IPS-20b (cell line): ENCODE data around the gene LIPE.

ENCODE experiments used
- H3K27ac ChIP-seq: one replicate; pipeline ENCODE4 v1.5.1; 2013; ENCODE audit warnings: low read length
- H3K27me3 ChIP-seq: 2 replicates; pipeline ENCODE4 v1.6.1; 2013; ENCODE audit warnings: mild to moderate bottlenecking, low read length, inconsistent platforms; ENCODE audit not compliant: insufficient read depth
- H3K36me3 ChIP-seq: 2 replicates; pipeline ENCODE4 v1.6.1; 2013; ENCODE audit warnings: low read depth, mild to moderate bottlenecking, inconsistent platforms, low read length, moderate library complexity; ENCODE audit not compliant: insufficient read depth
- H3K4me1 ChIP-seq: 2 replicates; pipeline ENCODE4 v1.6.1; 2013; ENCODE audit warnings: mild to moderate bottlenecking, control low read depth, inconsistent platforms, low read length, moderate library complexity; ENCODE audit not compliant: insufficient read depth
- H3K4me3 ChIP-seq: 2 replicates; pipeline ENCODE4 v1.5.1; 2013; ENCODE audit warnings: mild to moderate bottlenecking, low read length, inconsistent platforms
- H3K9ac ChIP-seq: 2 replicates; pipeline ENCODE4 v1.6.1; 2013; ENCODE audit warnings: low read depth, mild to moderate bottlenecking, inconsistent platforms, low read length, moderate library complexity
- H3K9me3 ChIP-seq: 2 replicates; pipeline ENCODE4 v1.6.1; 2013; ENCODE audit warnings: mild to moderate bottlenecking, low read depth, low read length, inconsistent platforms; ENCODE audit not compliant: insufficient read depth

LIPE gene

DNA sequence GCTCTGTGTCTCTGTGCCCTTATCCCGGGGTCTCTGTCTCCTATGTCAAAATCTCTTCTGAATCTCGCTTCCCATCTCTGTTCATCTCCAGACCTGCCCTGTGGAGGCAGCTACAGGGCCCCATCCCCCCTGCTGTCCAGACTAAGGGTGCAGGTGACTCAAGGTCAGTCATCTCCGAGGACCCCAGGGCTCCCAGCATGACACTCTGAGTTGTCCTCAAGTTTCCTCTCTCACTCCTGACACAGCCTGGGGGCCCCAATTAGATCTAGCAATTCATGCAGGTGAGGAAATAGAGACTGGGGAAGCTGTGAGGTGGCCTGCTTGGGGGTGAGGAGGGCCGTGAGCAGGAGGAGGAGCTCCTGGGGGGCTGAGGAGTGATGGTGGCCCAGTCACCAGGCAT lies 35.0 kb downstream of the LIPE start:
- no peak overlapping the region for H3K4me3 ChIP-seq
- no peak overlapping the region for H3K9ac ChIP-seq
- H3K4me1 ChIP-seq, result peaks cover 4% of the 10 kb centered on the region; the same call in 1 of the 2 replicates
- peaks cover 39% of the 10 kb centered on the region for H3K27me3 ChIP-seq
- no peak overlapping the region for H3K27ac ChIP-seq
- no peaks in the 10 kb centered on the region for H3K36me3 ChIP-seq
- no peaks in the 10 kb centered on the region for H3K9me3 ChIP-seq

DNA sequence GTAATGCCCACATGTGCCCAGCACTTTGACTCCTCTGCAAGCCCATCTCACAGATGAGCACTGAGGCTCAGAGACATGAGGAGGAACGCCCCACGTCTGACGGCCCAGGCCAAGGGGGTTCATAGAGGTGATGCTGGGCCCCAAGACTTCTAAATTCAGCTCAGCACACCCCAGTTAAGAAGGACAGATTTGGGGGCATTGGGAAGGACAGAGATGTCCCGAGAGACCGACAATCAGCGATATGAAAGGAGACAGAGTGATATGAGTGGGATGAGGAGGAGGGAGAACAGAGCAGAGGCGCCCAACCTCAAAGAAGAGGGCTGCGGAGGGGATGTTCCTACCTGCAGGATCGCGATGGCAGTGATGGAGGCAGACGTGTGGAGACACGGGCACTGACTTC lies 37.3 kb downstream of the LIPE start, which contains the start of gene CNFN:
Gene CNFN (minus strand): TSS at position 399 of the 400 bp plus-strand sequence. CDS start 1,260 bp downstream, outside the sequence.
- Histone ChIP-seq H3K27ac (no peak within 1 kb of the TSS), H3K4me3 (no peak within 1 kb of the TSS), H3K36me3 (no peaks in the 10 kb centered on the region), H3K9me3 (no peaks in the 10 kb centered on the region), H3K9ac (no peak within 1 kb of the TSS), H3K4me1 (no peaks in the 10 kb centered on the region; the same call in 1 of the 2 replicates), H3K27me3 (peaks cover 39% of the 10 kb centered on the region)

DNA sequence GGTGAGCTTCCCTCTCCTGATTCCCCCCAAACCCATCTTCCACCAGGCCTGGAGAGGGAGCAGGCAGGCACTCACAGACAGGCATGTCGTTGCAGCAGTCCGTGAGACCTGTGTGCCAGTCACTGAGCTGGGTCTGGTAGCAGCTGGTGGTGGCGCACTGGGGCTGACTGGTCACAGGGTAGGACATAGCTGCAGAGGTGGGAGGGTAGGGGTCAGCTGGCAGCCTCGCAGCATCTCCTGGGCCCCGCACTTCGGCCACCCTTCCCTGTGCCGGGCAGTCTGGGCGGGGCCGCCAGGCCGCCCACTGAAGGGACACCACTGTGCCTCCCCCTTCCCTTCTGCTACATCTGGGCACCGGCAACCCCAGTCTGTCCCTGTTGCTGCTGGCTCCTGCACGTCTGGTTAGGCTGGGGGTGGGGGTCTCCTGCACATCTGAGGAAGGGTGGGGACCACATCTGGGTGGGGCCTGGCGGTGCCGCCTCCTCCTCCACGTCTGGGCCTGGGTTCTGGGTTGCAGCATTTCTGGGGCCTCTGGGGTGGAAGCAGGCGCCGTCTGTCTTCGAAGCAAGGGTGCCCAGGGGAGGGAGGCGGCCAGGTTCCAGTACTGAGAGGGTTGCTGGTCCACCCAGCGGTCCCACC lies 38.2 kb downstream of the LIPE start:
- H3K36me3 ChIP-seq, result no peaks in the 10 kb centered on the region
- H3K27me3 ChIP-seq, result peaks cover 39% of the 10 kb centered on the region
- no peaks in the 10 kb centered on the region for H3K9me3 ChIP-seq
- H3K27ac ChIP-seq, result no peak overlapping the region
- no peaks in the 10 kb centered on the region; the same call in 1 of the 2 replicates for H3K4me1 ChIP-seq
- no peak overlapping the region for H3K9ac ChIP-seq
- H3K4me3 ChIP-seq, result no peak overlapping the region

DNA sequence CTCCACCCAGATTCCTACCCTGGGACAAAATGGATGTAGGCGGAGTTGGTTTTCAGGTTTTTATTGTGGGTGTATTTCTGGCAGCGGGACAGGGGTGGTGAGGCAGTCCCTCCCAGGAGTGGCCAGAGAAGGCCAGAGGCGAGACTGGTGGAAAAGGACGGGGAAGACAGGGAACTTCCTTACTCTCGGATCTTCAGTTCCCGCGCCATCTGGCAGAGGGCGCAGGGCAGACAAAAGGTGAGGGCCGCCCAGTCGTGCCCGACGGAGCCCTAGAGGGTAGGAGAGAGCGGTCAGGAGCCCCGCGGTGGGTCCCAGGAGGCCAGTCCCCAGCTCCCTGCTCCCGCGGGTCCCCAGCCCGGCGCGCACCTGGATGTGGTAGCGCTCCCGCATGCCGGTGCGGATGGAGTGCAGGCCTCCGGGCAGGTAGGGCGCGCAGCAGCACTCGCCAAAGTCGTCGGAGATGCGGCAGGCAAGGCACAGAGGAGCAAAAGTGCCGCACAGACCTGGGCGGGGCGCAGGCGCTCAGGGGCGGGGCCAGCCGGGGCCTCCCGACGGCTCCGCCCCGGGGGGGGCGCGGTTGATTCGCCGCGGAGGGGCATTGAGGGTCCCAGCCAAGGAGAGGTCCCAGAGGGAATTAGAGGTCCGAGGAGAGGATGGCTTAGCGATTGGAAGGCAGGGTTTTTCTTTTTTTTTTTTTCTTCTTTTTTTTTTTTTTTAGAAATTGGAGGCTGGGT lies 40.0 kb downstream of the LIPE start:
- Histone ChIP-seq H3K36me3 (no peaks in the 10 kb centered on the region), H3K9ac (peak overlapping the region; percentile 84), H3K27ac (no peak overlapping the region), H3K4me3 (peak overlapping the region; percentile 82), H3K9me3 (no peaks in the 10 kb centered on the region), H3K27me3 (peaks cover 32% of the 10 kb centered on the region), H3K4me1 (no peaks in the 10 kb centered on the region; the same call in 1 of the 2 replicates)

DNA sequence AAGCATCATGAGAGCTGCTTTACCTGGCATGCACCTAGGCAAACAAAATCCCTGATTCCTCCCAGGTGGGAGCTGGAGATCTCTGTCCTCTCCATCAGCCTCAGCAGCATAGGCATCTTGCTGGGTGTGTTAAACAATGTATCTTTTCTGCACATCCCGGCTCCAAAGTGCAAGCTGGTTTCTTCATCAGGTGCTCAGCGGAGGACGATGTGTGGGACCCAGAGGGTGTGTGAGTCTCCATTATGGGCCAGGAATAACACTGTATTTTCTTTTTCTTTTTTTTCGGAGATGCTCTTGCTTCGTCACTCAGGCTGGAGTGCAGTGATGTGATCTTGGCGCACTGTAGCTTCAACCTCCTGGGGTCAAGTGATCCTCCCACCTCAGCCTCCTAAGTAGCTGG lies 47.0 kb downstream of the LIPE start:
- Histone ChIP-seq H3K9ac (no peak overlapping the region), H3K36me3 (no peaks in the 10 kb centered on the region), H3K9me3 (no peaks in the 10 kb centered on the region), H3K4me3 (no peak overlapping the region), H3K27me3 (no peaks in the 10 kb centered on the region), H3K27ac (no peak overlapping the region), H3K4me1 (no peaks in the 10 kb centered on the region)

DNA sequence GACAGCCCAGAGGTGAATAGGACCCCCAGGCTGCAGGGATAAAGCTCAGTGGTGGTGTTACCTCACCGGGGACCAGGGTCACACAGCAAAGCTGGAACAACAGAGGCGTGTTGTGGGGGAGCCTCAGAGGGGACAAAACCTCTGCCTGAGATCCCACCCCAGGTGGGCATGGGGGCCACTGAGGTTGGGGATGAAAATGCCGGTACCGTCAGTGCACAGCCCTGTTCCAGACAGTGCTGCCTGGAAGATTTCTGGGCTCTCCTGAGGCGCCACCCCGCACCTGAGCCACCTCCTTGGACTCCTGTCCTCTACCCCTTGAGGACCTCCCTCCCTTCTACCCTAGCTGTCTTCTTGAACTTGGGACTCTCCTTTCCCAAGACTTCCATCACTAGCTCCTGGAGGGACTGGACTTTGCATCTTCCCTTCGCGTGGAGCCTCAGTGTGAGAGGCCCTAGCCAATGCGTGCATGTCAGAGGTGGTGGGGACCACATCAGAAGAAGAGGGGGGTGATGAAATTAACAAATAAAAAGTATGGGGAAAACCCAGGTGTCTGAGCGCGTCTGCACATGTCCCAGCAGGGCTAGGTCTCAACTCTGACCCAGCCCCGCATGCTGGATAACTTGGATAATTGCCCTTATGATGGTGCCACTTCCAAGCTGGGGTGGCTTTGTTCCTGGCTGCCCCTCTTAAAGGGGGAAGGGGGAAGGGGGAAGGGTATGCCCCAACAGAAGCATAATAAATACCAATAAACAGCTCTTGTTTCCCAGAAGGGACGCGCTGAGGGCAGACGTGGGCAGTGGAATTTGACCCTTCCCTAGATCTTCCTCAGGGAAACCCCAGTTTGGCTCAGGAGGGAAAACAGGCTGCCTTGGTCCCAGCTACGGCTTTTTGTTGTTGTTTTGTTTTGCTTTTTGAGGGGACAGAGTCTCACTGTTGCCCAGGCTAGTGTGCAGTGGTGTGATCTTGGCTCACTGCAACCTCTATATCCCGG lies 48.7 kb downstream of the LIPE start:
- H3K9me3 ChIP-seq, result no peaks in the 10 kb centered on the region
- no peak overlapping the region for H3K27ac ChIP-seq
- no peak overlapping the region for H3K4me3 ChIP-seq

DNA sequence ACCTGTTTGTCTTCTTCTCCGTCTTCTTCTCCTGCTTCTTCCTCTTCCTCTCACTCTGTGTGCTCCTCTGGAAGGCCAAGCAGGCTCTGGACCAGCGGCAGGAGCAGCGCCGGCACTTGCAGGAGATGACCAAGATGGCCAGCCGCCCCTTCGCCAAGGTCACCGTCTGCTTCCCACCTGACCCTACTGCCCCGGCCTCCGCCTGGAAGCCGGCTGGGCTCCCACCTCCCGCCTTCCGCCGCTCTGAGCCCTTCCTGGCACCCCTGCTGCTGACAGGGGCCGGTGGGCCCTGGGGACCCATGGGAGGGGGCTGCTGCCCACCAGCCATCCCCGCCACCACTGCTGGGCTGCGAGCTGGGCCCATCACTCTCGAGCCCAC lies 51.0 kb downstream of the LIPE start:
- H3K9ac ChIP-seq, result no peak overlapping the region
- no peaks in the 10 kb centered on the region for H3K9me3 ChIP-seq
- no peaks in the 10 kb centered on the region for H3K27me3 ChIP-seq
- peaks cover under 1% of the 10 kb centered on the region; the same call in 1 of the 2 replicates for H3K4me1 ChIP-seq
- H3K4me3 ChIP-seq, result no peak overlapping the region
- peaks cover 8% of the 10 kb centered on the region; the same call in 1 of the 2 replicates for H3K36me3 ChIP-seq
- H3K27ac ChIP-seq, result no peak overlapping the region

More for the DNA sequence above, 48.7 kb downstream of the LIPE start:
- no peaks in the 10 kb centered on the region for H3K4me1 ChIP-seq
- no peak overlapping the region for H3K9ac ChIP-seq
- peaks cover 4% of the 10 kb centered on the region; the same call in 1 of the 2 replicates for H3K36me3 ChIP-seq
- H3K27me3 ChIP-seq, result no peaks in the 10 kb centered on the region

DNA sequence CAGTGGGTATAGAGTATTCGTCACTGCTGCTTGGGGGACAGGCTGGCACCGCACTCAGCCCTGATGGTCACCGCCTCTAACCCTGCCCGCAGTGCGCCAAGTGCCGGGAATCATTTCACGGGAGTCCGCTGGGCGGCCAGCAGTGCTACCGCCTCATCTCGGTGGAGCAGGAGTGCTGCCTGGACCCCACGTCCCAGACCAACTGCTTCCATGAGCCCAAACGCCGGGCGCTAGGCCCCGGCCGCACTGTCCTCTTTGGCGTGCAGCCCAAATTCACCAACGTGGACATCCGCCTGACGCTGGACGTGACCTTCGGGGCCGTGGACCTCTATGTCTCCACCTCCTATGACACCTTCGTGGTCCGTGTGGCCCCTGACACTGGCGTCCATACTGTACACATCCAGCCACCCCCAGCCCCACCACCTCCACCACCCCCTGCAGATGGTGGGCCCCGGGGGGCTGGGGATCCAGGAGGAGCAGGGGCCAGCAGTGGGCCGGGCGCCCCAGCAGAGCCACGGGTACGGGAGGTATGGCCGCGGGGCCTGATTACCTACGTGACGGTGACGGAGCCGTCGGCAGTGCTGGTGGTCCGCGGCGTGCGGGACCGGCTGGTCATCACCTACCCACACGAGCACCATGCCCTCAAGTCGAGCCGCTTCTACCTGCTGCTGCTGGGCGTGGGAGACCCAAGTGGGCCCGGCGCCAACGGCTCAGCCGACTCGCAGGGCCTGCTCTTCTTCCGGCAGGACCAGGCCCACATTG lies 51.6 kb downstream of the LIPE start:
- H3K36me3 ChIP-seq, result peaks cover 8% of the 10 kb centered on the region; the same call in 1 of the 2 replicates
- no peaks in the 10 kb centered on the region for H3K27me3 ChIP-seq
- H3K4me1 ChIP-seq, result peaks cover 4% of the 10 kb centered on the region; the same call in 1 of the 2 replicates
- no peaks in the 10 kb centered on the region for H3K9me3 ChIP-seq
- no peak overlapping the region for H3K9ac ChIP-seq
- H3K4me3 ChIP-seq, result no peak overlapping the region
- H3K27ac ChIP-seq, result no peak overlapping the region

DNA sequence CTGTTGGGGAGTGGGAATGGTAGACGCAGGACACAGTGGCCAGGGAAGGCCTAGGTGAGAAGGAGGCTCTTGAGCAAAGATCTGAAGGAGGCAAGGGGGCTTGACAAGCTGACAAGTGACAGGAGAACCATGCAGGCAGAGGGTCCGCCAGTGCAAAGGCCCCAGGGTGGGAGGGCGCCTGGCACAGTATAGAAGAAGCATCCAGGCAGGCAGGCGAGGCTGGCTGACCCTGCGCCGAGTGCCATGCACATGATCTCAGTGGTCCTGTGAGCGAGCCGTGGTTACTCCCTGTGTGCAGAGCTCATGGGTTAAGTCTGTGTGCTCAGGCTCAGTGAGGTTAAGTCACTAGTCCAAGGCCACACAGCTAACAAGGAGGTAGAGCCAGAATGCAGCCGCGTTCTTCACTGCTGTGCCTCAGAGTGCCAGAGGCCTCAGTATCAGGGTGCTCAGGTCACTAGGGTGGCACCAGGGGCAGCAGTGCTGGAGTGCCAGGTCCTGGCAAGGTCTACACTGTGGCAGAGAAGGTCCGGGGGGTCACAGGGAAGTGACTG lies 52.3 kb downstream of the LIPE start:
- Histone ChIP-seq H3K9ac (no peak overlapping the region), H3K27me3 (no peaks in the 10 kb centered on the region), H3K9me3 (no peaks in the 10 kb centered on the region), H3K4me1 (peaks cover 4% of the 10 kb centered on the region; the same call in 1 of the 2 replicates), H3K4me3 (no peak overlapping the region), H3K27ac (no peak overlapping the region), H3K36me3 (peaks cover 8% of the 10 kb centered on the region; the same call in 1 of the 2 replicates)

DNA sequence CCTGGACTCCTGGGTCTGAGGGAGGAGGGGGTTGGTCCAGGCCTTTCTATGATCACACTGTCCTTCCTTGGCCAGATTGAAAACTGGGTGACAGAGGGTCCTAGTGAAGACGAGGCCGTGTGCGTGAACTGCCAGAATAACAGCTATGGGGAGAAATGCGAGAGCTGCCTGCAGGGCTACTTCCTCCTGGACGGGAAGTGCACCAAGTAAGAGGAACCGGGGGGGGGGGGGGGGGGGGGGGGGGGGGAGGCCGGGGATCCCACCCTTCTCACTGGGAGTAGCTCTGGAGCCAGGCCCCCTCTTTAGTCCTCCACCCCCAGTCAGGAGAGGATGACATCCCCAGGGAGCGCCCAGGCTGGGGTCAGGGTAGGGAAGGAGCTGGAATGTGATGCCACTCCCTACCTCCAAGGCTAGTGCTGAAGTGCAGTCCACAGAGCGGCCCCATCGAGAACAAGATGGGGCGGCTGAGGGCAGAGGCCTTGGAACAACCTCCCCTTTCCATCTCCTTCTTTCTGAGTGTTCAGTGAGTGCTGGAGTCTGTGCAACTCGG lies 56.5 kb downstream of the LIPE start:
- H3K9ac ChIP-seq, result peak overlapping the region; percentile 35; the same call in 1 of the 2 replicates
- H3K9me3 ChIP-seq, result no peaks in the 10 kb centered on the region; the same call in 1 of the 2 replicates
- H3K4me3 ChIP-seq, result peak overlapping the region; percentile 25; the same call in 1 of the 2 replicates
- no peak overlapping the region for H3K27ac ChIP-seq
- peaks cover 8% of the 10 kb centered on the region; the same call in 1 of the 2 replicates for H3K36me3 ChIP-seq
- H3K4me1 ChIP-seq, result peaks cover 4% of the 10 kb centered on the region; the same call in 1 of the 2 replicates
- H3K27me3 ChIP-seq, result no peaks in the 10 kb centered on the region
